C4-2B (cell line): ENCODE data around the gene CLRN1.

ENCODE experiments used
- H3K27ac ChIP-seq: fragments of 450-650 bp; 2 replicates; pipeline ENCODE4 v1.5.1; 2017
- CTCF ChIP-seq: fragments of 450-650 bp; conservative IDR thresholded peaks from 2 replicates; pipeline ENCODE4 v1.5.1; 2017; ENCODE audit warnings: mild to moderate bottlenecking
- ZFX ChIP-seq: fragments of 450-650 bp; IDR thresholded peaks from 2 replicates; pipeline ENCODE4 v1.6.1; 2017

CLRN1 gene

GRCh38 chr3:150877303-150877702 lies 95.2 kb downstream of the CLRN1 start:
- H3K27ac ChIP-seq = no peak overlapping the region
- TF ChIP-seq ZFX (no peak), CTCF (no peak)

DNA sequence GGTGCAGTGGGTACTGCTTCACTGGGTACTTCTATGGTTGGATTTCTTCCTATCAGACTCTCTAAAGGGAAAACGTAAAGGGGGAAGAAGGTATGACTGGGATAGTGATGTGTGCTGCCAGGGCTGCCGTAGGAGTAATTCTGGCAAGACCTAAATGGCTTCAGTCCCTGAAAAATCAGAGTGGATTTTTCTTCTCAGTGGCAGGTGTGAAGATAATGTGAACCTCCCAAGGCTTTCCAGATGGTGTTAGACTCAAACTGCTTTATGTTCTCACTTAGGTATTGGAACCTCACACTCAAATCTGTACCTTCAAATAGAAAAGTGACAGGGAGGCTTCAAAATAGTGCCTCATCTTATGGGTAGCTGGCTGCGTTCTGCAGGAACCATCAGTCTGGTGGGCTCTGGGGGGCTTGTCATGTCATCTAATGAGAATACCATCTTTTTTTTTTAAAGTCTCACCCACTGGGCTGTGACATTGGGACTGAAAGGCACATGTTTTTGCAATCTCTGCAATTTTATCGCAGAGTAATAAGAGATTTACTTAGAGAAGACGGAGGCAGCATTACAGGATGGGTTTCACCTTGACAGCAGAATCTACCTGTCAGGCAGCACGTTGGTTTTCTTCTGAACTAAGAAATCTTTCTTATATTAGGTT lies 95.8 kb downstream of the CLRN1 start:
- no peak overlapping the region for H3K27ac ChIP-seq
- TF ChIP-seq CTCF = no peak
- TF ChIP-seq ZFX = no peak
